GM23338 (cell line): ENCODE data around the gene AKAP13. TPM values are rescaled to one million over a fixed set of nuclear protein-coding genes. Genes with fewer than 3 reads are reported as not detected.
"Not testable (repeated sequence)": the region's sequence is repeated elsewhere in the genome, so short reads cannot be mapped to it uniquely, and the experiment has no call there.

Experiments used
- ATAC-seq: fragments of 200-7000 bp; cut with Tn5 transposase; 3 replicates; pipeline ENCODE4 v1.9.1; 2020
- DNase-seq: peaks from one replicate; pipeline ENCODE4 v3.0.0-alpha.2; 2015; ENCODE audit warnings: low spot score
- H2AFZ ChIP-seq: fragments of 200-600 bp; sonication (generic); 2 replicates; pipeline ENCODE4 v1.8.0; 2016; ENCODE audit warnings: antibody characterized with exemption, mild to moderate bottlenecking, moderate library complexity
- H3F3A ChIP-seq: fragments of 200-600 bp; sonication (generic); replicated peaks from 2 replicates; pipeline ENCODE4 v1.8.0; 2017; ENCODE audit warnings: antibody characterized with exemption, mixed run types, low read depth
- H3K27ac ChIP-seq: fragments of 200-600 bp; sonication (generic); 2 replicates; pipeline ENCODE4 v1.6.1; 2016; ENCODE audit warnings: low read depth
- H3K27me3 ChIP-seq: fragments of 200-600 bp; sonication (generic); 2 replicates; pipeline ENCODE4 v1.8.0; 2016; ENCODE audit warnings: mild to moderate bottlenecking, mixed run types, moderate library complexity; ENCODE audit not compliant: insufficient read depth
- H3K36me3 ChIP-seq: fragments of 200-600 bp; sonication (generic); 2 replicates; pipeline ENCODE4 v1.8.0; 2016; ENCODE audit warnings: mild to moderate bottlenecking; ENCODE audit not compliant: insufficient read depth
- H3K4me1 ChIP-seq: fragments of 200-600 bp; sonication (generic); 2 replicates; pipeline ENCODE4 v1.8.0; 2016; ENCODE audit warnings: mild to moderate bottlenecking, moderate library complexity; ENCODE audit not compliant: insufficient read depth
- H3K4me2 ChIP-seq: fragments of 200-600 bp; sonication (generic); 2 replicates; pipeline ENCODE4 v1.7.1; 2017; ENCODE audit warnings: mixed run types
- H3K4me3 ChIP-seq: fragments of 200-600 bp; sonication (generic); 2 replicates; pipeline ENCODE4 v1.6.1; 2016; ENCODE audit warnings: mixed run types
- H3K79me2 ChIP-seq: fragments of 200-600 bp; sonication (generic); replicated peaks from 2 replicates; pipeline ENCODE4 v1.8.0; 2017; ENCODE audit warnings: mild to moderate bottlenecking; ENCODE audit not compliant: insufficient read depth
- H3K9me2 ChIP-seq: fragments of 200-600 bp; sonication (generic); 2 replicates; pipeline ENCODE4 v1.8.0; 2017; ENCODE audit not compliant: insufficient read depth
- H4K20me1 ChIP-seq: fragments of 200-600 bp; sonication (generic); replicated peaks from 2 replicates; pipeline ENCODE4 v1.8.0; 2017; ENCODE audit warnings: mild to moderate bottlenecking; ENCODE audit not compliant: insufficient read depth
- H3K27ac Mint-ChIP-seq: 2 replicates; pipeline ENCODE4 v1.8.0; 2020; ENCODE audit warnings: inconsistent platforms, mild to moderate bottlenecking, moderate library complexity, mixed read lengths
- H3K27me3 Mint-ChIP-seq: 3 replicates; pipeline ENCODE4 v1.8.0; 2022; ENCODE audit warnings: low read depth, mild to moderate bottlenecking, moderate library complexity, mixed read lengths, inconsistent platforms; ENCODE audit not compliant: insufficient read depth, poor library complexity
- H3K36me3 Mint-ChIP-seq: 3 replicates; pipeline ENCODE4 v1.8.0; 2021; ENCODE audit warnings: low read depth, mild to moderate bottlenecking, inconsistent platforms, moderate library complexity, mixed read lengths
- H3K4me1 Mint-ChIP-seq: 3 replicates; pipeline ENCODE4 v1.8.0; 2020; ENCODE audit warnings: mild to moderate bottlenecking, inconsistent platforms, mixed read lengths
- H3K4me3 Mint-ChIP-seq: 3 replicates; pipeline ENCODE4 v1.8.0; 2021; ENCODE audit warnings: moderate library complexity, mild to moderate bottlenecking, inconsistent platforms, mixed read lengths
- H3K9me3 Mint-ChIP-seq: 3 replicates; pipeline ENCODE4 v1.8.0; 2020; ENCODE audit warnings: moderate library complexity, mild to moderate bottlenecking, inconsistent platforms, mixed read lengths
- EZH2phosphoT487 ChIP-seq: fragments of 200-600 bp; sonication (generic); IDR thresholded peaks from one replicate; pipeline ENCODE4 v1.8.1; 2018; ENCODE audit warnings: antibody characterized with exemption; ENCODE audit not compliant: unreplicated experiment
- JUNB ChIP-seq: IDR thresholded peaks from one replicate; pipeline ENCODE4 v1.6.1; 2016; ENCODE audit warnings: antibody characterized with exemption; ENCODE audit not compliant: unreplicated experiment
- NANOG ChIP-seq: IDR thresholded peaks from 2 replicates; pipeline ENCODE4 v1.6.1; 2016; ENCODE audit warnings: antibody characterized with exemption, borderline replicate concordance
- ZNF114 ChIP-seq: fragments of 250-450 bp; sonication (Bioruptor Pico); IDR thresholded peaks from 2 replicates; pipeline ENCODE4 v1.5.0; 2020; ENCODE audit warnings: mild to moderate bottlenecking, moderate library complexity
- ZNF331 ChIP-seq: fragments of 250-450 bp; sonication (Bioruptor Pico); IDR thresholded peaks from 2 replicates; pipeline ENCODE4 v1.5.0; 2020; ENCODE audit warnings: low read depth, mild to moderate bottlenecking, moderate library complexity
- polyA plus RNA-seq: library from polyadenylated mRNA; unstranded; fragments of >200 nt; fragmentation: Nextera tagmentation; extraction: Ambion mirVana; gene quantifications from 2 replicates; pipeline ENCODE4 v1.2.1, GENCODE V29; 2016
- total RNA-seq: library from RNA; depleted of rRNA; stranded (reverse); fragments of >200 nt; shearing (Covaris generic); gene quantifications from 2 replicates; pipeline ENCODE4 v1.2.3, GENCODE V29; 2014
- TF ChIP-seq, protein P1 (sequence below): fragments of 250-450 bp; sonication (Bioruptor Pico); IDR thresholded peaks from 2 replicates; pipeline ENCODE4 v1.5.0; 2020; ENCODE audit warnings: mild to moderate bottlenecking, moderate library complexity

The AKAP13 gene
- total and polyA plus RNA-seq, 2 experiments from 2014 or later = 46.2 to 60.7 TPM

DNA sequence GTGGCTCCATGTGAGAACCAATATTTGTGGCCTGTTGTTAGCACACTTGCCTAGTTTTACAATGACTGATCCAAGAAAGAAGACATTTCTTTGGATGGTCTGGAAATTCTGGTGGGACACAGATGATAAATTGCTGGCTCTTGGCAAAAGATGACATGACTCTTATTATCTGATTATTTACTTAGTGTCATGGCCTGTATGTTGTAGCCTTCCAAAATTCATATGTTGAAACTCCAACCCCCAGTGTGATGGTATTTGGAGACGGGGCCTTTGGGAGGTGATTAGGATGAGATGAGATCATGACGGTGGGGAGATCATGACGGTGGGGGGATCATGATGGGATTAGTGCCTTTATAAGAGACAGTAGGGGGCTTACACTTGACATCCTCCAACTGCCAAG is 30.0 kb upstream of the AKAP13 start (continued):
- TF ChIP-seq JUNB (no peak), ZNF114 (CRISPR knock-in tag) (no peak), ZNF331 (CRISPR knock-in tag) (no peak), NANOG (no peak), EZH2phosphoT487 (no peak)
- TF ChIP-seq, protein P1, sequence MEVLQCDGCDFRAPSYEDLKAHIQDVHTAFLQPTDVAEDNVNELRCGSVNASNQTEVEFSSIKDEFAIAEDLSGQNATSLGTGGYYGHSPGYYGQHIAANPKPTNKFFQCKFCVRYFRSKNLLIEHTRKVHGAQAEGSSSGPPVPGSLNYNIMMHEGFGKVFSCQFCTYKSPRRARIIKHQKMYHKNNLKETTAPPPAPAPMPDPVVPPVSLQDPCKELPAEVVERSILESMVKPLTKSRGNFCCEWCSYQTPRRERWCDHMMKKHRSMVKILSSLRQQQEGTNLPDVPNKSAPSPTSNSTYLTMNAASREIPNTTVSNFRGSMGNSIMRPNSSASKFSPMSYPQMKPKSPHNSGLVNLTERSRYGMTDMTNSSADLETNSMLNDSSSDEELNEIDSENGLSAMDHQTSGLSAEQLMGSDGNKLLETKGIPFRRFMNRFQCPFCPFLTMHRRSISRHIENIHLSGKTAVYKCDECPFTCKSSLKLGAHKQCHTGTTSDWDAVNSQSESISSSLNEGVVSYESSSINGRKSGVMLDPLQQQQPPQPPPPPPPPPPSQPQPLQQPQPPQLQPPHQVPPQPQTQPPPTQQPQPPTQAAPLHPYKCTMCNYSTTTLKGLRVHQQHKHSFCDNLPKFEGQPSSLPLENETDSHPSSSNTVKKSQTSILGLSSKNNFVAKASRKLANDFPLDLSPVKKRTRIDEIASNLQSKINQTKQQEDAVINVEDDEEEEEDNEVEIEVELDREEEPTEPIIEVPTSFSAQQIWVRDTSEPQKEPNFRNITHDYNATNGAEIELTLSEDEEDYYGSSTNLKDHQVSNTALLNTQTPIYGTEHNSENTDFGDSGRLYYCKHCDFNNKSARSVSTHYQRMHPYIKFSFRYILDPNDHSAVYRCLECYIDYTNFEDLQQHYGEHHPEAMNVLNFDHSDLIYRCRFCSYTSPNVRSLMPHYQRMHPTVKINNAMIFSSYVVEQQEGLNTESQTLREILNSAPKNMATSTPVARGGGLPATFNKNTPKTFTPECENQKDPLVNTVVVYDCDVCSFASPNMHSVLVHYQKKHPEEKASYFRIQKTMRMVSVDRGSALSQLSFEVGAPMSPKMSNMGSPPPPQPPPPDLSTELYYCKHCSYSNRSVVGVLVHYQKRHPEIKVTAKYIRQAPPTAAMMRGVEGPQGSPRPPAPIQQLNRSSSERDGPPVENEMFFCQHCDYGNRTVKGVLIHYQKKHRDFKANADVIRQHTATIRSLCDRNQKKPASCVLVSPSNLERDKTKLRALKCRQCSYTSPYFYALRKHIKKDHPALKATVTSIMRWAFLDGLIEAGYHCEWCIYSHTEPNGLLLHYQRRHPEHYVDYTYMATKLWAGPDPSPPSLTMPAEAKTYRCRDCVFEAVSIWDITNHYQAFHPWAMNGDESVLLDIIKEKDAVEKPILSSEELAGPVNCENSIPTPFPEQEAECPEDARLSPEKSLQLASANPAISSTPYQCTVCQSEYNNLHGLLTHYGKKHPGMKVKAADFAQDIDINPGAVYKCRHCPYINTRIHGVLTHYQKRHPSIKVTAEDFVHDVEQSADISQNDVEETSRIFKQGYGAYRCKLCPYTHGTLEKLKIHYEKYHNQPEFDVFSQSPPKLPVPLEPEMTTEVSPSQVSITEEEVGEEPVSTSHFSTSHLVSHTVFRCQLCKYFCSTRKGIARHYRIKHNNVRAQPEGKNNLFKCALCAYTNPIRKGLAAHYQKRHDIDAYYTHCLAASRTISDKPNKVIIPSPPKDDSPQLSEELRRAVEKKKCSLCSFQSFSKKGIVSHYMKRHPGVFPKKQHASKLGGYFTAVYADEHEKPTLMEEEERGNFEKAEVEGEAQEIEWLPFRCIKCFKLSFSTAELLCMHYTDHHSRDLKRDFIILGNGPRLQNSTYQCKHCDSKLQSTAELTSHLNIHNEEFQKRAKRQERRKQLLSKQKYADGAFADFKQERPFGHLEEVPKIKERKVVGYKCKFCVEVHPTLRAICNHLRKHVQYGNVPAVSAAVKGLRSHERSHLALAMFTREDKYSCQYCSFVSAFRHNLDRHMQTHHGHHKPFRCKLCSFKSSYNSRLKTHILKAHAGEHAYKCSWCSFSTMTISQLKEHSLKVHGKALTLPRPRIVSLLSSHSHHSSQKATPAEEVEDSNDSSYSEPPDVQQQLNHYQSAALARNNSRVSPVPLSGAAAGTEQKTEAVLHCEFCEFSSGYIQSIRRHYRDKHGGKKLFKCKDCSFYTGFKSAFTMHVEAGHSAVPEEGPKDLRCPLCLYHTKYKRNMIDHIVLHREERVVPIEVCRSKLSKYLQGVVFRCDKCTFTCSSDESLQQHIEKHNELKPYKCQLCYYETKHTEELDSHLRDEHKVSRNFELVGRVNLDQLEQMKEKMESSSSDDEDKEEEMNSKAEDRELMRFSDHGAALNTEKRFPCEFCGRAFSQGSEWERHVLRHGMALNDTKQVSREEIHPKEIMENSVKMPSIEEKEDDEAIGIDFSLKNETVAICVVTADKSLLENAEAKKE (CRISPR knock-in tag) = no peak

DNA sequence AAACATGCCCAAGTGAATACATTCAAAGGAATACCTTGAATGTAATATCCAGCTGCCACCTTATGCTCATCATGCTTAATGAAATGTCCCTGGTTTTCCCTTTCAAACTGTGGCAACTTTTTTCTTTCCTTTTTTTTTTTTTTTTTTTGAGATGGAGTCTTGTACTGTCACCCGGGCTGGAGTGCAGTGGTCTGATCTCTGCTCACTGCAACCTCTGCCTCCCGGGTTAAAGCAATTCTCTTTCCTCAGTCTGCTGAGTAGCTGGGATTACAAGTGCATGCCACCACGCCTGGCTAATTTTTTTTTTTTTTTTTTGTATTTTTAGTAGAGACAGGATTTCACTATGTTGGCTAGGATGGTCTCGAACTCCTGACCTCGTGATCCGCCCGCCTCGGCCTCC is 28.9 kb upstream of the AKAP13 start:
- DNase-seq, H3K27ac ChIP-seq, H3K4me3 ChIP-seq, H3K4me2 ChIP-seq, H3K4me3 Mint-ChIP-seq, H3K9me2 ChIP-seq, H3K27me3 ChIP-seq, H3K27me3 Mint-ChIP-seq, H2AFZ ChIP-seq, H3K4me1 ChIP-seq, H3K4me1 Mint-ChIP-seq, H3K79me2 ChIP-seq, H4K20me1 ChIP-seq, H3K36me3 ChIP-seq, H3F3A ChIP-seq, H3K27ac Mint-ChIP-seq, H3K36me3 Mint-ChIP-seq, H3K9me3 Mint-ChIP-seq, ATAC-seq: not testable (repeated sequence)
